Hippocampal formation (tissue), 2 donors: Measurements from ENCODE around the gene LRATD1.

Source experiments
- DNase-seq, 2 donors: peaks; one replicate each; lab custom pipeline; 2025; lab: John Stamatoyannopoulos, UW

LRATD1 gene

GRCh38 chr2:14633461-14634181 is 1.1 kb downstream of the LRATD1 start:
- no peak for DNase-seq

GRCh38 chr2:14634182-14634488 is 1.6 kb downstream of the LRATD1 start:
- no peak for DNase-seq

- DNase-seq, result peak; percentile 25 to 56
Measured at GRCh38 chr2:14634489-14635390, 2.2 kb downstream of the LRATD1 start.

GRCh38 chr2:14635391-14635871 is 2.9 kb downstream of the LRATD1 start:
- DNase-seq, result peak; percentile 20 to 54

GRCh38 chr2:14638488-14638887 is 6.0 kb downstream of the LRATD1 start:
- DNase-seq, result no peak

GRCh38 chr2:14641116-14641515 is 8.6 kb downstream of the LRATD1 start:
- DNase-seq, result no peak

GRCh38 chr2:14642499-14642898 is 10.0 kb downstream of the LRATD1 start:
- no peak for DNase-seq

GRCh38 chr2:14647714-14648113 is 15.2 kb downstream of the LRATD1 start:
- DNase-seq, result no peak

- no peak for DNase-seq
Measured at GRCh38 chr2:14650066-14650465, 17.5 kb downstream of the LRATD1 start.

- no peak for DNase-seq
Measured at GRCh38 chr2:14654835-14655282, 22.3 kb downstream of the LRATD1 start.

- DNase-seq, result no peak
Measured at GRCh38 chr2:14656146-14656545, 23.6 kb downstream of the LRATD1 start.

GRCh38 chr2:14661163-14661562 is 28.6 kb downstream of the LRATD1 start:
- DNase-seq, result no peak

- DNase-seq, result peak in 1 of 2 donors; percentile 22
Measured at GRCh38 chr2:14673351-14673875, 40.9 kb downstream of the LRATD1 start.

- DNase-seq, result no peak
Measured at GRCh38 chr2:14675489-14675888, 43.0 kb downstream of the LRATD1 start.

- DNase-seq, result no peak
Measured at GRCh38 chr2:14676371-14676770, 43.9 kb downstream of the LRATD1 start.

- no peak for DNase-seq
Measured at GRCh38 chr2:14677039-14677438, 44.5 kb downstream of the LRATD1 start.

GRCh38 chr2:14678761-14679160 is 46.2 kb downstream of the LRATD1 start:
- peak in 1 of 2 donors; percentile 51 for DNase-seq

GRCh38 chr2:14681608-14682007 is 49.1 kb downstream of the LRATD1 start:
- DNase-seq, result no peak
